ENCODE data around the gene SIL1.

The SIL1 gene

GRCh38 chr5:138964647-138965201, 233.4 kb downstream of the SIL1 start:
- in situ Hi-C loops (cut with MboI; ENCODE audit: low sequenced_read_pairs) = no loop called here

- in situ Hi-C loops (cut with MboI; ENCODE audit: low sequenced_read_pairs) = no loop called here
Observed at GRCh38 chr5:138963763-138964371, 234.3 kb downstream of the SIL1 start.

- in situ Hi-C loops (cut with MboI; ENCODE audit: low sequenced_read_pairs) = no loop called here
Observed at GRCh38 chr5:138962614-138963370, 235.4 kb downstream of the SIL1 start.

GRCh38 chr5:138961729-138962128, 236.4 kb downstream of the SIL1 start:
- in situ Hi-C loops (cut with MboI; ENCODE audit: low sequenced_read_pairs) = no loop called here

- in situ Hi-C loops (cut with MboI; ENCODE audit: low sequenced_read_pairs) = no loop called here
Observed at GRCh38 chr5:138961221-138961620, 236.9 kb downstream of the SIL1 start.

- in situ Hi-C loops (cut with MboI; ENCODE audit: low sequenced_read_pairs) = no loop called here
Observed at GRCh38 chr5:138960145-138960692, 237.9 kb downstream of the SIL1 start.

- in situ Hi-C loops (cut with MboI; ENCODE audit: low sequenced_read_pairs) = no loop called here
Observed at GRCh38 chr5:138956801-138957200, 241.4 kb downstream of the SIL1 start.

GRCh38 chr5:138955671-138956295, 242.4 kb downstream of the SIL1 start:
- in situ Hi-C loops (cut with MboI; ENCODE audit: low sequenced_read_pairs) = no loop called here

GRCh38 chr5:138955013-138955660, 243.0 kb downstream of the SIL1 start:
- in situ Hi-C loops (cut with MboI; ENCODE audit: low sequenced_read_pairs) = no loop called here

- in situ Hi-C loops (cut with MboI; ENCODE audit: low sequenced_read_pairs) = no loop called here
Observed at GRCh38 chr5:138954257-138955012, 243.7 kb downstream of the SIL1 start.

- in situ Hi-C loops (cut with MboI; ENCODE audit: low sequenced_read_pairs) = no loop called here
Observed at GRCh38 chr5:138953387-138954256, 244.5 kb downstream of the SIL1 start.

- in situ Hi-C loops (cut with MboI; ENCODE audit: low sequenced_read_pairs) = no loop called here
Observed at GRCh38 chr5:138952962-138953361, 245.2 kb downstream of the SIL1 start.

GRCh38 chr5:138951986-138952735, 246.0 kb downstream of the SIL1 start:
- in situ Hi-C loops (cut with MboI; ENCODE audit: low sequenced_read_pairs) = no loop called here

- in situ Hi-C loops (cut with MboI; ENCODE audit: low sequenced_read_pairs) = no loop called here
Observed at GRCh38 chr5:138951091-138951985, 246.8 kb downstream of the SIL1 start.

GRCh38 chr5:138950421-138951031, 247.6 kb downstream of the SIL1 start:
- in situ Hi-C loops (cut with MboI; ENCODE audit: low sequenced_read_pairs) = no loop called here

GRCh38 chr5:138949988-138950387, 248.2 kb downstream of the SIL1 start:
- in situ Hi-C loops (cut with MboI; ENCODE audit: low sequenced_read_pairs) = no loop called here

GRCh38 chr5:138949223-138949574, 249.0 kb downstream of the SIL1 start:
- in situ Hi-C loops (cut with MboI; ENCODE audit: low sequenced_read_pairs) = no loop called here

Measured in HL-60/S4 treated with phorbol 12-myristate 13-acetate at 8.2 ng/mL for 4 days and 3 days (cell line).